Cardiac septum (tissue), 1 donor: ENCODE results near the gene KLHL12. TPM values are rescaled to one million over a fixed set of nuclear protein-coding genes. Genes with fewer than 3 reads are reported as not detected.

ENCODE experiments used
- DNase-seq: peaks from one replicate; pipeline ENCODE4 v3.0.0-alpha.2; 2020; ENCODE audit warnings: low spot score
- intact Hi-C: fragments of 100-400 bp; cut with DNase I; formaldehyde crosslinking; loops from one replicate; pipeline ENCODE4 v1.14.0; 2022
- long read RNA-seq: library from polyadenylated mRNA; unstranded; transcript quantifications from one replicate; pipeline ENCODE4 v2.0.0, GENCODE V29; 2021
- total RNA-seq: library from RNA; stranded (reverse); fragmentation: NEBNext Ultra II Directional; extraction: Animal tissue kit (Norgen Biotek cat#: 25700); gene quantifications from one replicate; pipeline ENCODE4 v1.2.1, GENCODE V29; 2021
- donor health status: DM: no; HTN: no; CAD: no.

KLHL12 gene
- 23.3 TPM for total RNA-seq
- long read RNA-seq, transcript KLHL12-203 (12 exons, 3,359 nt) = major isoform, 28 of 37 reads
- long read RNA-seq, partial matches to known transcripts = 7 of 37 reads
- long read RNA-seq, other reads (novel, unspliced or antisense) = 2 of 37 reads

DNA sequence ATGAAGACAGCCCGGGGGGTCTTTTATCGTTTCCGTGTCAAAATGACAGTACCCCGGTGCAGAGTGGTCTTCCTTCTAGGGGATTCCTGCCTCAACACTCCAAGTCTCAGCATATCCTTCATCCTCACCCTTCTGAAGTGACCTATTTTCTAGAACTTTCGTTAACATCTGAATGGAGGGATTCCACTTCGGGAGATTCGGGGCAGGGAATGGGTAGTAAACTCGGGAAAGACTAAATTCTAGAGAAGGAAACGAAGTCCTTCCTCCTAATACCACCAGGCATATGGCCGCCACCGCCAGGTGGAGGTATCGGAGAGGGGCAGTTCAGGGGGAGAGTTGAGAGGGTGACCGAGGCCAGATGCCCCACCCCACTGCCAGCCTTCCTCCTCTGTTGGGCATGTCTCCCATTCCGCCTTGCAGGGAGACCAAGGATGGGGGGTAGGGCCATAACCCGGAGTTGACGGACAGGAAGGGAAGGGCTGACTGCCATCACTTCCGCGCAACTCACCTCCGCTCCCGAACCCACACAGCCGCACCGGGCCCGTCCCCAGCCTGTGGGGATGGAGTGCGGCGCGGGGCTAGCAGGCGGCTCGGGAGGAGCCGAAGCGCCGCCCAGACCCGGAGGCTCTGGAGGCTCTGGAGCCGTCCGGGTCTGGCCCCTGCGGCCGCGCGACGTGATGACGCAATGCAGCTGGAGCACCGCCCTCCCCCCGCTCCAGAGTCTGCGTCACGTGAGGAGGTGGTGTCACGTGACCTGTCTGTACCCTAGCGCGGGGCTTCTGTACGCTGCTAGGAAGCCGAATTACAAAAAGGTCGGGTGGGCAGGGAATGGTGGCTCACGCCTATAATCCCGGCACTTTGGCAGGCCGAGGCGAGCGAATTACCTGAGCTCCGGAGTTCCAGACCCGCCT lies at the start of gene KLHL12:
Gene KLHL12 (minus strand): TSS at position 654 of the 911 bp plus-strand sequence. CDS start 2,072 bp downstream, outside the sequence.
- intact Hi-C loops = loop anchor here (1.0 to 5.0 kb wide), 4 partner anchors 31 to 72 kb away; partner anchors contain the start of genes ADIPOR1 and RABIF
- peak; percentile 98 for DNase-seq

DNA sequence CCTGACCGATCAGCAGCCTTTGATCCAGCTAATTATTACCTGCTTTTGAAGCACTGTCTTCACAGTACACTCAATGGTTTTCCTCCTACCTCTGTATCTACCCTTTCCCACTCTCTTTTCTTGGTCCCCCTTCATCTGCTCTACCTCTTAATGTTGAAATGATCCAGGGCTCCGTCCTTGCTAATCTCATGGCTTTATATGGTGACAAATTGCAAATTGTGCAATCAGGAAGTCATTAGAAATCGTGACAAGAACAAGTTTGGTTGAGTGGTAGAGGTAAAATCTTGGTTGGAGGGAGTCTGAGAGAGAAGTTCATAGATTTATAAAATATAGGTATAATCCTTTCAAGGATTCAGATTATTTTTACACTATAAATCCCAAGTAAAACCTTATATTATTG lies 49.6 kb upstream of the KLHL12 start:
- intact Hi-C loops = no loop called here

DNA sequence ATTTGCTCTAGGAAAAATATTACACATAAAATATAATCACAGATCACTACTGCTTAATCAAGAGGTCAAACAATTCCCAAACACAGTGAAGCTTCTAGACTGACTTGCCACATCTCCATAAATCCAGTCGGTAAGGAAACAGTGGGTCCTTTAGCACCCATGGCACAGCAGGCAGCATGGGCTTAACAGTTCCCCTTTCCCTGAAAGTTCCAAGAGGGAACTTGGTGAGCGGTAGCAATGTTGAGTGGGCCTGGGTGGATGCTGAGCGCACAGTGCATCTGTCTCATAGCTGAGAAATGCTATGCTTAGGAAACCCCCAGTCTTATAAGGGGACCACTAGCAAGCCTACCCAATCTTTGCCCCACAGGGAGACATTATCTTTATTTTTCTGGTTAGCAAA lies 47.8 kb upstream of the KLHL12 start:
- intact Hi-C loops = no loop called here
- no peak for DNase-seq

More for the DNA sequence above, 49.6 kb upstream of the KLHL12 start:
- no peak for DNase-seq

GRCh38 chr1:202972046-202972445 lies 45.0 kb upstream of the KLHL12 start:
- no peak for DNase-seq
- intact Hi-C loops = no loop called here

- no peak for DNase-seq
- intact Hi-C loops = loop anchor here (2.0 to 5.0 kb wide), 3 partner anchors 38 to 58 kb away; partner anchors contain the start of genes KLHL12, PPFIA4 and TMEM183A
These were observed 41.9 kb upstream of the KLHL12 start for GRCh38 chr1:202968895-202969295.

GRCh38 chr1:202968351-202968750 lies 41.3 kb upstream of the KLHL12 start:
- intact Hi-C loops = loop anchor here (2.0 to 5.0 kb wide), 3 partner anchors 39 to 59 kb away; partner anchors contain the start of genes KLHL12, PPFIA4 and TMEM183A
- DNase-seq = no peak

GRCh38 chr1:202967684-202968281 lies 40.7 kb upstream of the KLHL12 start:
- DNase-seq = no peak

GRCh38 chr1:202966006-202966898 lies 39.2 kb upstream of the KLHL12 start:
- DNase-seq = no peak
- intact Hi-C loops = loop anchor here (5.0 kb wide), 2 partner anchors 41 to 61 kb away; partner anchors contain the start of genes PPFIA4 and TMEM183A

More at GRCh38 chr1:202967684-202968281, 40.7 kb upstream of the KLHL12 start:
- intact Hi-C loops = loop anchor here (1.0 to 5.0 kb wide), 4 partner anchors 40 to 78 kb away; partner anchors contain the start of genes KLHL12, PPFIA4, RABIF and TMEM183A

DNA sequence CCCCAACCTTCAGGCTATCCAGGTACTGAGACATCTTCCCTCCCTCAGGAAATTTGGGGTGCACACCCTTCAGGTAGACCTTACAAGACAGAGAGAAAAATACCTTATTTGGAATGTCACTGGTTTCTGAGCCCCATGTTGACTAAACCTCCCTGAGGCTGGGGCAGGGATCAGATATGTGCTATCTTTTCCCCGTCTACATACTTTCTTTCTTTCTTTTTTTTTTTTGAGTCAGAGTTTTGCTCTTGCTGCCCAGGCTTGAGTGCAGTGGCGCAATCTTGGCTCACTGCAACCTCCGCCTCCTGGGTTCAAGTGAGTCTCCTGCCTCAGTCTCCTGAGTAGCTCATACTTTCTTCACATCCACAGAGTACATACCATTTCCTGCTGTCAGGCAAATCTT lies 38.4 kb upstream of the KLHL12 start:
- intact Hi-C loops = loop anchor here (5.0 kb wide), 2 partner anchors 42 to 62 kb away; partner anchors contain the start of genes PPFIA4 and TMEM183A
- DNase-seq = no peak

GRCh38 chr1:202964791-202965410 lies 37.9 kb upstream of the KLHL12 start:
- no peak for DNase-seq
- intact Hi-C loops = loop anchor here (5.0 kb wide), 2 partner anchors 42 to 62 kb away; partner anchors contain the start of genes PPFIA4 and TMEM183A

DNA sequence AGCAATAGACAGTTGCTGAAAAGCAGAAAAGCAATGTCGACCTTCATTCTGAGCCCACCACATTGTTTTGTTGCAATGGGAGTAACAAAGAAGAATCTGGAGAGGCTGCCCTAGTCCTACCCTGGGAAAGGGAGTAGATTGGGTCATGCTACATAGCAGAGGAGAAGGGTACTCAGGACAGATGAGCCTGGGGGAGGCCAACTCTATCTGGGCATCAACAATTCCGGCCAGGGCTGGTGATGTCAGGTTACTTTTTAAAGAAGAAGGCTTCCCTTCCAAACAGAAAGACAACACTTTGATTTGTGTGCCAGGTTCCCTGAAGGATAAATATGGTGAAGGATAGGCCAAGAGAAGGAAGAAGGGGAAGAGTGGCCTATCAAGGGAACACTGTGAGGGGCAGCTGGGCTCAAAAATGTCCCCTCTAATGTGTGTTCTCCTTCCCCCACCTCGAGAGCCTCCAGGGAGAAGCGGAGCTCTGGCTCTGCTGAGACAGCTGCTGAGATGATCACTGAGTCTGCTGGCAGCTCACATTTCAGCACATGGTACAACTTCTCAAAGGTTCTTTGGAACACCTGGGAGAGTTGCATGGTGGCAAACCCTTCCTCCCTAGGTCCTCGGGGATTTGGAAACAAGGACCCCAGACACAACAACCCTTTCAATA lies 34.3 kb upstream of the KLHL12 start:
- intact Hi-C loops = no loop called here
- DNase-seq = no peak

DNA sequence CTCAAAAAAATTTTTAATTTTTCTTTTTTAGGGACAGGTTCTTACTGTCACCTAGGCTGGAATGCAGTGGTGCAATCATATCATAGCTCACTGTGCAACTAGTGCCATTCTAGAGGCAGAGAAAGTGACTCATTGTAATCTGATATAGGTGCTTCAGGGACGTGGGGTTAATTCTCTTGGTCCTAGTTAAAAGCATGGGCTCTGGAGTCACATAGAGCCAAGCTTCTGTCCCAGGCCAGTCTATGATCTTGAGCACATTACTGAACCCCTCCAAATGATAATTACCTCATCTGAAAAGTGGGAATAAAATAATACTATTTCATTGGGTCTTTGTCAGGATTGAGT lies 32.2 kb upstream of the KLHL12 start:
- DNase-seq = no peak
- intact Hi-C loops = loop anchor here (5.0 kb wide), 1 partner anchor 152 kb away; the partner anchor contains the start of gene KDM5B

DNA sequence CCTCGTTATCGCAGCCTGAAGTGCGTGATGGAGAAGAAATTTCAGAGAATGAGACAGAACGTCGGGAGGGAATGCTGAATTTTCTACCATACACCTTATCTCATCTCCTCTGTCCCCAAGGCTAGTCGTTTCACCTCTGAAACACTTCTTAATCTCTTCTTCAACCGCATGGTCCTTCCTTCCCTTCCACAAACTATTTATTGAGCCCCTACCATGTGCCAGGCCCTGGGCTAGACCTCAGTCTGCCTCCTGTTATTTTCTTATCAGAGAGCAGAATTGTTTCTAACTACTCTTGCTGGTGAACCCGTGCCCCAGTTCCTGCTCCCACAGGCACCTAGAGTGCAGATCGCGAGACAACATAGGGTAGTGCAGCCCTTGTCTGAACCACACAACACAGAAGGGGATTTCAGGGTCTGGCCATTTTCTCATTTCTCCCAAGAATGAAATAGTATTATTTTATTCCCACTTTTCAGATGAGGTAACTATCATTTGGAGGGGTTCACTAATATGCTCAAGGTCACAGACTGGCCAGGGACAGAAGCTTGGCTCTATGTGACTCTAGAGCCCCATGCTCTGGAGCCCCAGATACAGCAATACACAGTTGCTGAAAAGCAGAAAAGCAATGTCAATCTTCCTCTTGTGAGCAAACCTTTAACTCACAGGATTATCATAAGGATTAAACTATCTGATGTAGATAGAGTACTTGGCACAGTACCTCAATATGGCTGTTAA lies 31.7 kb upstream of the KLHL12 start:
- intact Hi-C loops = loop anchor here (1.0 to 5.0 kb wide), 2 partner anchors 32 to 151 kb away; partner anchors contain the start of gene KDM5B
- no peak for DNase-seq

DNA sequence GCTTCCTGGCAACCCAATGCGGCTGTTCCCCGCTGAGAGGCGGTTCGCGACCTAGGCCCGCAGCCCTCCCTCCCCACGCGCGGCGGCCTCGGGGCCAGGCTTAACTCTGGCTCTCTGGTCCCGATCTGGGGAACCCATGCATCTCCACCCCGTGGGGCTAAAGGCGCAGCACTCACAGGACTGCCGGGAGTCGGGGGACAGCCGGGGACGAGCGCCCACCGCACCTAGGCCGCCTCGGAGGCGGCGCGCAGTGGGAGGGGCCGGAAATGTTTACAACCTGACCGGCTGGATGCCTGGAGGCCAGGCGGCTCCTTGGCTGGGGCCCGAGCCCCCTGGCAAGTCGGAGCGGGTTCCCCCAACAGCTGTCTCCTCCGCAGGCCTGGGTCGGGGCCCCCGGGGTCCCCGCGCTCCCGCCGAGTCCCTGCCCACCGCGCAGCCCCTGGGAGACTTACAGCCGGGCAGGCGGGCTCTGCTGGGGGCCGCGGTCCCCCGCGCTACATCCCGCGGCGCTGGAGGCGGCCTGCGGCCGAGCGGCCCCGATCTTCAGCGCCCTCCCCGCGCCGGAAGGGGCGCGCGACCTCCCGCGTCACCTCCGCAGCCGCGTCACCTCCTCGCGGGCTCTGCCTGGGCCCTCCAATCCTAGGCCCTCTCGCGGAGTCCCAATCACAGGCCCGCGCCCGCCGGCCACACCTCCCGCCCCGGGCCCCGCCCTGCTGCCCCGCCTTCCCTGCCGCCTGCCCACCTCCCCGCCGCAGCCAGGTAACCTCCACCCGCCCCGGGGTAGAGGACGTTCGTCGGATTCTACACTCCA lies 30.9 kb upstream of the KLHL12 start, which contains the start of gene ADIPOR1:
Gene ADIPOR1 (minus strand): TSS at position 580 of the 811 bp plus-strand sequence. CDS start 7,242 bp downstream, outside the sequence.
- intact Hi-C loops = loop anchor here (1.0 to 5.0 kb wide), 2 partner anchors 32 to 151 kb away; partner anchors contain the start of gene KDM5B
- peak; percentile 98 for DNase-seq

DNA sequence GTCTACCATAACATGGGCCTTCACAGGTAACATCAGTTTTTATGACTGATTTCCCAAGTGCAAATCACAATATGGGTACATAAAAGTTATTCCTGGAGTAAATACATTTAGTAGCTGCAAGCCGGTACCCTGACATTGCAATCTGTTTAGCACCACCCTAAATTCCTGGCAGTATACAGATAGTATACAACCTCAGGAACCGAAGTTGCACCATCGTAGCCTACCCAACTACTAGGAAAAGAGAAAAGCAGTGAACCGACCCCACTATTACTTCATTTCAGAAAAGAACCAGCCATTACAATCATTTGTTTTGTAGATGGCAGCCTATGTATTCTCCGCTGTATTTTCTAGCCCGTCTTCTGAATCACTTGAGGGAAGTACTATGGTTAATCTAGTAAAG lies 29.9 kb upstream of the KLHL12 start:
- intact Hi-C loops = loop anchor here (5.0 kb wide), 1 partner anchor 150 kb away; the partner anchor contains the start of gene KDM5B
- no peak for DNase-seq
